GM21825 (cell line): ENCODE results near the gene NCAPD2.
"Not testable (repeated sequence)": the region's sequence is repeated elsewhere in the genome, so short reads cannot be mapped to it uniquely, and the experiment has no call there.

ENCODE experiments used
- ATAC-seq: cut with Tn5 transposase; IDR thresholded peaks from one replicate; pipeline ENCODE4 v1.9.1; 2021; ENCODE audit warnings: mild to moderate bottlenecking, moderate library complexity; ENCODE audit not compliant: unreplicated experiment

Gene NCAPD2

GRCh38 chr12:6494258-6494743 is 399 bp downstream of the NCAPD2 start:
- ATAC-seq, result no peak

GRCh38 chr12:6494968-6495367 is 1.1 kb downstream of the NCAPD2 start:
- ATAC-seq, result no peak

GRCh38 chr12:6497291-6497690 is 3.4 kb downstream of the NCAPD2 start:
- ATAC-seq, result not testable (repeated sequence)

GRCh38 chr12:6500466-6500865 is 6.6 kb downstream of the NCAPD2 start:
- ATAC-seq, result no peak

- ATAC-seq, result no peak
Observed at GRCh38 chr12:6507102-6507998, 13.4 kb downstream of the NCAPD2 start.

- ATAC-seq, result no peak
Observed at GRCh38 chr12:6508087-6508486, 14.2 kb downstream of the NCAPD2 start.

GRCh38 chr12:6520186-6520585 is 26.3 kb downstream of the NCAPD2 start:
- ATAC-seq, result no peak

- ATAC-seq, result no peak
Observed at GRCh38 chr12:6522193-6522592, 28.3 kb downstream of the NCAPD2 start.

- ATAC-seq, result no peak
Observed at GRCh38 chr12:6523708-6524107, 29.8 kb downstream of the NCAPD2 start.

GRCh38 chr12:6524648-6525047 is 30.7 kb downstream of the NCAPD2 start:
- ATAC-seq, result no peak

- no peak for ATAC-seq
Observed at GRCh38 chr12:6526201-6526600, 32.3 kb downstream of the NCAPD2 start.

GRCh38 chr12:6526766-6527525 is 33.0 kb downstream of the NCAPD2 start:
- no peak for ATAC-seq

- no peak for ATAC-seq
Observed at GRCh38 chr12:6527711-6528110, 33.8 kb downstream of the NCAPD2 start.

- ATAC-seq, result no peak
Observed at GRCh38 chr12:6528539-6529235, 34.8 kb downstream of the NCAPD2 start.

- no peak for ATAC-seq
Observed at GRCh38 chr12:6529291-6529737, 35.4 kb downstream of the NCAPD2 start.

- ATAC-seq, result no peak
Observed at GRCh38 chr12:6530576-6531260, 36.8 kb downstream of the NCAPD2 start.

GRCh38 chr12:6532051-6532926 is 38.4 kb downstream of the NCAPD2 start:
- ATAC-seq, result no peak

- ATAC-seq, result peak; percentile 15
Observed at GRCh38 chr12:6532927-6533652, 39.2 kb downstream of the NCAPD2 start.

- no peak for ATAC-seq
Observed at GRCh38 chr12:6533653-6533922, 39.7 kb downstream of the NCAPD2 start.
